SK-N-SH (cell line): ENCODE measurements around the gene PIPOX. TPM values are rescaled to one million over a fixed set of nuclear protein-coding genes. Genes with fewer than 3 reads are reported as not detected.

Experiments used
- CTCF ChIA-PET: fragments of 300-600, 350-600 bp; formaldehyde crosslinking; extraction: SDS; loops from one replicate; lab custom pipeline; 2021; lab: Yijun Ruan, JAX
- POLR2A ChIA-PET: fragments of 350-600 bp; sonication (Branson Sonifier 250); formaldehyde crosslinking; extraction: SDS; loops from one replicate; lab custom pipeline; 2020; ENCODE audit warnings: antibody characterized with exemption, inconsistent platforms; lab: Yijun Ruan, JAX
- DNase-seq: peaks from one replicate; pipeline ENCODE4 v3.0.0; 2012
- H2AFZ ChIP-seq: fragments of 200-600 bp; sonication (generic); 2 replicates; pipeline ENCODE4 v1.8.1; 2016; ENCODE audit warnings: antibody characterized with exemption, mild to moderate bottlenecking, low read depth
- H3F3A ChIP-seq: fragments of 200-600 bp; sonication (generic); replicated peaks from 2 replicates; pipeline ENCODE3; 2016; ENCODE audit warnings: antibody characterized with exemption, mild to moderate bottlenecking; ENCODE audit not compliant: insufficient read depth
- H3K27ac ChIP-seq, 2 experiments: fragments of 200-500 bp in 1 of 2; fragments of 200-600 bp in 1 of 2; sonication (Bioruptor generic) in 1 of 2; sonication (generic), shearing (Covaris generic) in 1 of 2; 2 replicates each; pipeline versions ENCODE4 v1.5.1 to v1.6.1; 2014 to 2016; ENCODE audit warnings: low read depth in 2 of 2, inconsistent platforms in 1 of 2, low read length in 1 of 2, mild to moderate bottlenecking in 1 of 2, mixed read lengths in 1 of 2
- H3K27me3 ChIP-seq: fragments of 200-600 bp; sonication (generic), shearing (Covaris generic); 2 replicates; pipeline ENCODE4 v1.6.1; 2016; ENCODE audit warnings: mixed run types; ENCODE audit not compliant: insufficient read depth
- H3K36me3 ChIP-seq, 2 experiments: fragments of 200-500 bp in 1 of 2; fragments of 200-600 bp in 1 of 2; sonication (Bioruptor generic) in 1 of 2; sonication (generic) in 1 of 2; replicated peaks in 1 of 2; 2 replicates each; pipeline versions ENCODE3 to v1.5.1; 2014 to 2016; ENCODE audit warnings: low read length in 1 of 2, mild to moderate bottlenecking in 1 of 2; ENCODE audit not compliant: insufficient read depth in 2 of 2, control insufficient read depth in 1 of 2
- H3K4me1 ChIP-seq, 2 experiments: fragments of 200-500 bp in 1 of 2; fragments of 200-600 bp in 1 of 2; sonication (Bioruptor generic) in 1 of 2; sonication (generic), shearing (Covaris generic) in 1 of 2; 2 replicates each; pipeline versions ENCODE4 v1.5.1 to v1.6.1; 2014 to 2016; ENCODE audit warnings: low read depth in 1 of 2, low read length in 1 of 2, mixed run types in 1 of 2; ENCODE audit not compliant: insufficient read depth in 2 of 2, control insufficient read depth in 1 of 2
- H3K4me2 ChIP-seq: fragments of 200-600 bp; sonication (generic), shearing (Covaris generic); 2 replicates; pipeline ENCODE4 v1.6.1; 2017; ENCODE audit warnings: mixed run types
- H3K4me3 ChIP-seq, 2 experiments: fragments of 200-500 bp in 1 of 2; fragments of 200-600 bp in 1 of 2; sonication (Bioruptor generic) in 1 of 2; sonication (generic), shearing (Covaris generic) in 1 of 2; 2 replicates each; pipeline versions ENCODE4 v1.5.1 to v1.8.1; 2014 to 2016; ENCODE audit warnings: low read depth in 2 of 2, inconsistent platforms in 1 of 2, low read length in 1 of 2, mild to moderate bottlenecking in 1 of 2, mixed read lengths in 1 of 2, moderate library complexity in 1 of 2
- H3K79me2 ChIP-seq: fragments of 200-600 bp; sonication (generic); 2 replicates; pipeline ENCODE4 v1.8.1; 2017; ENCODE audit warnings: mild to moderate bottlenecking; ENCODE audit not compliant: insufficient read depth
- H3K9ac ChIP-seq: fragments of 200-600 bp; sonication (generic); 2 replicates; pipeline ENCODE4 v1.6.1; 2017; ENCODE audit warnings: mixed run types
- H3K9me2 ChIP-seq: fragments of 200-600 bp; sonication (generic); 2 replicates; pipeline ENCODE4 v1.6.1; 2017; ENCODE audit warnings: mixed run types
- H3K9me3 ChIP-seq: fragments of 200-600 bp; sonication (generic); 2 replicates; pipeline ENCODE4 v1.6.1; 2017; ENCODE audit warnings: mixed run types, mild to moderate bottlenecking, moderate library complexity
- H4K20me1 ChIP-seq: fragments of 200-600 bp; sonication (generic); 2 replicates; pipeline ENCODE4 v1.6.1; 2017; ENCODE audit warnings: mild to moderate bottlenecking, mixed run types; ENCODE audit not compliant: insufficient read depth
- ELF1 ChIP-seq: IDR thresholded peaks from 2 replicates; pipeline ENCODE4 v1.4.0; 2012
- JUND ChIP-seq: IDR thresholded peaks from 2 replicates; pipeline ENCODE4 v1.4.0; 2012
- MEF2A ChIP-seq: IDR thresholded peaks from 2 replicates; pipeline ENCODE4 v1.4.0; 2012; ENCODE audit warnings: low read depth, borderline replicate concordance
- NFIC ChIP-seq: IDR thresholded peaks from 2 replicates; pipeline ENCODE4 v1.4.0; 2012; ENCODE audit warnings: borderline replicate concordance
- RFX5 ChIP-seq: IDR thresholded peaks from 2 replicates; pipeline ENCODE4 v1.6.1; 2012; ENCODE audit warnings: mild to moderate bottlenecking, improper control_type of control experiment, low read length
- RXRA ChIP-seq: IDR thresholded peaks from 2 replicates; pipeline ENCODE4 v1.4.0; 2012; ENCODE audit warnings: low read depth, mild to moderate bottlenecking, borderline replicate concordance
- TAF1 ChIP-seq: IDR thresholded peaks from 2 replicates; pipeline ENCODE4 v1.6.1; 2012; ENCODE audit warnings: low read depth, mild to moderate bottlenecking, low read length, moderate library complexity, borderline replicate concordance
- TEAD4 ChIP-seq: IDR thresholded peaks from 2 replicates; pipeline ENCODE4 v1.4.0; 2012; ENCODE audit warnings: mild to moderate bottlenecking, borderline replicate concordance; ENCODE audit not compliant: insufficient read depth
- YY1 ChIP-seq: IDR thresholded peaks from 2 replicates; pipeline ENCODE4 v1.4.0; 2012; ENCODE audit warnings: low read depth, mild to moderate bottlenecking
- WGBS: methylation state at CpG from one replicate; pipeline ENCODE4 v1.1.6; 2017; ENCODE audit warnings: low lambda C conversion rate; 5-methylcytosine and 5-hydroxymethylcytosine counted together
- polyA plus RNA-seq, 3 experiments: library from polyadenylated mRNA; depleted of rRNA; stranded (reverse); fragments of >200 nt; gene quantifications; 2 replicates each; pipeline ENCODE4 v1.2.3, GENCODE V29; 2012
- TF ChIP-seq, protein P1 (sequence below): IDR thresholded peaks from 2 replicates; pipeline ENCODE4; 2012
- TF ChIP-seq, protein P2 (sequence below): IDR thresholded peaks from 2 replicates; pipeline ENCODE4 v1.6.1; 2012; ENCODE audit warnings: mild to moderate bottlenecking, low read depth, low read length, moderate library complexity

The PIPOX gene
- polyA plus RNA-seq, 1 of the 3 experiments (the other 2 are of a cell fraction) = 0.31 TPM

DNA sequence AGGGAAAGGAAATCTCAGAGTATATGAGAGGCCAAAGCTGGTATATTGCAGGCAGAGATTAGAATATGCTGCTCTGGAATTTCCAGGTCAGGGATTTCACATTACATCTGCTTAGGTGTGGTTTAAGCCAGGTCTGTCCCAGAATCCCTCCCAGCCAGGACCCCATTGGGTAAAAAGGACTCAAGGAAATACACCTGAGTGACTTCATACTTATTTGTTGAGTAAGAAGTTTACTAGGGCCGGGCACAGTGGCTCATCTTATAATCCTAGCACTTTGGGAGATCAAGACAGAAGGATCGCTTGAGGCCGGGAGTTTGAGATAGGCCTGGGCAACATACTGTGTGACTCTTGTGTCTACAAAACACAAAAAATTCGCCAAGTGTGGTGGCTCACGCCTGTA is 7.2 kb downstream of the PIPOX start:
- Histone ChIP-seq H3K27ac (peak overlapping the region in 1 of 2 experiments; percentile 99; a peak in 3 of 4 replicates), H3K9me2 (no peaks in the 10 kb centered on the region), H3F3A (peaks cover 9% of the 10 kb centered on the region), H2AFZ (no peak overlapping the region), H3K9ac (no peak overlapping the region), H4K20me1 (no peaks in the 10 kb centered on the region), H3K36me3 (no peaks in the 10 kb centered on the region), H3K4me1 (peaks cover 23 to 72% of the 10 kb centered on the region in 2 experiments), H3K9me3 (no peaks in the 10 kb centered on the region), H3K27me3 (no peaks in the 10 kb centered on the region), H3K4me2 (no peak overlapping the region), H3K4me3 (no peak overlapping the region), H3K79me2 (no peaks in the 10 kb centered on the region)
- no peak for DNase-seq
- ChIA-PET CTCF (interaction anchor here (0.7 to 3.8 kb wide), 9 partner anchors 13 to 97 kb away, joined by 3 to 55 read pairs (median 6); no protein-coding TSS in a partner anchor), POLR2A (interaction anchor here (0.8 kb wide), 1 partner anchor 48 kb away, joined by 3 read pairs; no protein-coding TSS in a partner anchor)
- 78% methylated on average over 5 of the region's 5 CpGs for WGBS
- TF ChIP-seq, protein P1, sequence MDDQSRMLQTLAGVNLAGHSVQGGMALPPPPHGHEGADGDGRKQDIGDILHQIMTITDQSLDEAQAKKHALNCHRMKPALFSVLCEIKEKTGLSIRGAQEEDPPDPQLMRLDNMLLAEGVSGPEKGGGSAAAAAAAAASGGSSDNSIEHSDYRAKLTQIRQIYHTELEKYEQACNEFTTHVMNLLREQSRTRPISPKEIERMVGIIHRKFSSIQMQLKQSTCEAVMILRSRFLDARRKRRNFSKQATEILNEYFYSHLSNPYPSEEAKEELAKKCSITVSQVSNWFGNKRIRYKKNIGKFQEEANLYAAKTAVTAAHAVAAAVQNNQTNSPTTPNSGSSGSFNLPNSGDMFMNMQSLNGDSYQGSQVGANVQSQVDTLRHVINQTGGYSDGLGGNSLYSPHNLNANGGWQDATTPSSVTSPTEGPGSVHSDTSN = no peak
- TF ChIP-seq MEF2A = no peak
- no peak for TF ChIP-seq ELF1
- no peak for TF ChIP-seq RFX5
- TF ChIP-seq YY1 = no peak
- no peak for TF ChIP-seq RXRA
- no peak for TF ChIP-seq NFIC

DNA sequence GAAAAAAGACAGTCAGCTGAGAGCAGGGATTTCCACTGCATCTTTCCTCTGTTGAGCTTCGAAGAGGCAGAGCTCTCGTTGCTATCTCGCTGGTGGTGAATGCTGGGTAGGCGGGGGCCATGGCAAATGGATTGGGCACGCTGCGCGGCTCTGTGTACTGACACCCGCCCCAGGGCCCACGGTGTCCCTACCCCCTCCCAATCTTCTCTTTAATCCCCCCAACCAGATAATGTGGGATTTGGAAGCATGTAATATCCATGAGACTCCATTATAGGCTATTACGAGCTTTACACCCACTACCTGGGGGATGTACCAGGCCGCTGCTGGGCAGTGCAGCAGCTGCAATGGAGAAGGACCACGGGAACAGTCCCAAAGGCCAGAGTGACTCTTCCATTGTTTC is 8.3 kb downstream of the PIPOX start:
- Histone ChIP-seq H3K36me3 (no peaks in the 10 kb centered on the region), H3F3A (peaks cover 9% of the 10 kb centered on the region), H3K9me2 (no peaks in the 10 kb centered on the region), H3K4me2 (no peak overlapping the region), H3K9ac (no peak overlapping the region), H3K4me1 (peaks cover 23 to 78% of the 10 kb centered on the region in 2 experiments), H3K4me3 (no peak overlapping the region), H3K27ac (peak overlapping the region in 1 of 2 experiments; percentile 23; a peak in 1 of 4 replicates), H3K27me3 (no peaks in the 10 kb centered on the region)
- no peak for DNase-seq
- 80% methylated on average over 12 of the region's 12 CpGs for WGBS
- TF ChIP-seq TAF1 = no peak
- TF ChIP-seq JUND = no peak
- TF ChIP-seq, protein P2, sequence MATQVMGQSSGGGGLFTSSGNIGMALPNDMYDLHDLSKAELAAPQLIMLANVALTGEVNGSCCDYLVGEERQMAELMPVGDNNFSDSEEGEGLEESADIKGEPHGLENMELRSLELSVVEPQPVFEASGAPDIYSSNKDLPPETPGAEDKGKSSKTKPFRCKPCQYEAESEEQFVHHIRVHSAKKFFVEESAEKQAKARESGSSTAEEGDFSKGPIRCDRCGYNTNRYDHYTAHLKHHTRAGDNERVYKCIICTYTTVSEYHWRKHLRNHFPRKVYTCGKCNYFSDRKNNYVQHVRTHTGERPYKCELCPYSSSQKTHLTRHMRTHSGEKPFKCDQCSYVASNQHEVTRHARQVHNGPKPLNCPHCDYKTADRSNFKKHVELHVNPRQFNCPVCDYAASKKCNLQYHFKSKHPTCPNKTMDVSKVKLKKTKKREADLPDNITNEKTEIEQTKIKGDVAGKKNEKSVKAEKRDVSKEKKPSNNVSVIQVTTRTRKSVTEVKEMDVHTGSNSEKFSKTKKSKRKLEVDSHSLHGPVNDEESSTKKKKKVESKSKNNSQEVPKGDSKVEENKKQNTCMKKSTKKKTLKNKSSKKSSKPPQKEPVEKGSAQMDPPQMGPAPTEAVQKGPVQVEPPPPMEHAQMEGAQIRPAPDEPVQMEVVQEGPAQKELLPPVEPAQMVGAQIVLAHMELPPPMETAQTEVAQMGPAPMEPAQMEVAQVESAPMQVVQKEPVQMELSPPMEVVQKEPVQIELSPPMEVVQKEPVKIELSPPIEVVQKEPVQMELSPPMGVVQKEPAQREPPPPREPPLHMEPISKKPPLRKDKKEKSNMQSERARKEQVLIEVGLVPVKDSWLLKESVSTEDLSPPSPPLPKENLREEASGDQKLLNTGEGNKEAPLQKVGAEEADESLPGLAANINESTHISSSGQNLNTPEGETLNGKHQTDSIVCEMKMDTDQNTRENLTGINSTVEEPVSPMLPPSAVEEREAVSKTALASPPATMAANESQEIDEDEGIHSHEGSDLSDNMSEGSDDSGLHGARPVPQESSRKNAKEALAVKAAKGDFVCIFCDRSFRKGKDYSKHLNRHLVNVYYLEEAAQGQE = no peak
- TF ChIP-seq TEAD4 = no peak
- TF ChIP-seq, all 33 proteins: peak for 0
- no peaks in the 10 kb centered on the region for H3K79me2 ChIP-seq
- POLR2A ChIA-PET = no interaction called here
- no peak overlapping the region for H2AFZ ChIP-seq
- H4K20me1 ChIP-seq = no peaks in the 10 kb centered on the region
- no peaks in the 10 kb centered on the region for H3K9me3 ChIP-seq
- CTCF ChIA-PET = interaction anchor here (0.5 to 2.4 kb wide), 7 partner anchors 13 to 226 kb away, joined by 3 to 11 read pairs (median 6); no protein-coding TSS in a partner anchor
